ENCODE measurements around the gene ABCD3.

ABCD3 gene

DNA sequence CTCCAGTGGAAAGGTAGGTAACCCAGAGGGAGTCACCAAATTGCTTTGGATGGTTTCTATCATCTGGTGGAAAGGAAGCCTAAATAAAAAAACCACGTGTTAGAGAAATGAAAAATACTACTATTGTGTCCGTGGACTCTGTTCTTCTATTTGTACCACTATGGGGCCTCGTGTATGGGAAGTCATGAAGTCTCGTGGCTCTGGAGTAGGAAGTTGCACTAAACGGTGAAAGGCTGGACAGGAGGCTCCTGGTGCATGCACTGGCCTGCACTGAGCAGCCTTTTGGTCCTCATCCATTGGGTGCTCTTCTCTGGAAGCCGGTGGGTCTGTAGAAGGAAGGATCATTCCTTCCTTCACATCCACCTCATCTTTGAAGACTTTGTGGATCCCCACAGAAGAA, 106.3 kb downstream of the ABCD3 start:
- in situ Hi-C loops (cut with MboI; ENCODE audit: low sequenced_read_pairs, unreplicated experiment) = no loop called here
- TF ChIP-seq, protein P1, sequence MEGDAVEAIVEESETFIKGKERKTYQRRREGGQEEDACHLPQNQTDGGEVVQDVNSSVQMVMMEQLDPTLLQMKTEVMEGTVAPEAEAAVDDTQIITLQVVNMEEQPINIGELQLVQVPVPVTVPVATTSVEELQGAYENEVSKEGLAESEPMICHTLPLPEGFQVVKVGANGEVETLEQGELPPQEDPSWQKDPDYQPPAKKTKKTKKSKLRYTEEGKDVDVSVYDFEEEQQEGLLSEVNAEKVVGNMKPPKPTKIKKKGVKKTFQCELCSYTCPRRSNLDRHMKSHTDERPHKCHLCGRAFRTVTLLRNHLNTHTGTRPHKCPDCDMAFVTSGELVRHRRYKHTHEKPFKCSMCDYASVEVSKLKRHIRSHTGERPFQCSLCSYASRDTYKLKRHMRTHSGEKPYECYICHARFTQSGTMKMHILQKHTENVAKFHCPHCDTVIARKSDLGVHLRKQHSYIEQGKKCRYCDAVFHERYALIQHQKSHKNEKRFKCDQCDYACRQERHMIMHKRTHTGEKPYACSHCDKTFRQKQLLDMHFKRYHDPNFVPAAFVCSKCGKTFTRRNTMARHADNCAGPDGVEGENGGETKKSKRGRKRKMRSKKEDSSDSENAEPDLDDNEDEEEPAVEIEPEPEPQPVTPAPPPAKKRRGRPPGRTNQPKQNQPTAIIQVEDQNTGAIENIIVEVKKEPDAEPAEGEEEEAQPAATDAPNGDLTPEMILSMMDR (IDR thresholded peaks at IDR 0.05; ENCODE audit: borderline replicate concordance, control extremely low read depth, extremely low read depth, insufficient read depth, missing control alignments) = no peak

DNA sequence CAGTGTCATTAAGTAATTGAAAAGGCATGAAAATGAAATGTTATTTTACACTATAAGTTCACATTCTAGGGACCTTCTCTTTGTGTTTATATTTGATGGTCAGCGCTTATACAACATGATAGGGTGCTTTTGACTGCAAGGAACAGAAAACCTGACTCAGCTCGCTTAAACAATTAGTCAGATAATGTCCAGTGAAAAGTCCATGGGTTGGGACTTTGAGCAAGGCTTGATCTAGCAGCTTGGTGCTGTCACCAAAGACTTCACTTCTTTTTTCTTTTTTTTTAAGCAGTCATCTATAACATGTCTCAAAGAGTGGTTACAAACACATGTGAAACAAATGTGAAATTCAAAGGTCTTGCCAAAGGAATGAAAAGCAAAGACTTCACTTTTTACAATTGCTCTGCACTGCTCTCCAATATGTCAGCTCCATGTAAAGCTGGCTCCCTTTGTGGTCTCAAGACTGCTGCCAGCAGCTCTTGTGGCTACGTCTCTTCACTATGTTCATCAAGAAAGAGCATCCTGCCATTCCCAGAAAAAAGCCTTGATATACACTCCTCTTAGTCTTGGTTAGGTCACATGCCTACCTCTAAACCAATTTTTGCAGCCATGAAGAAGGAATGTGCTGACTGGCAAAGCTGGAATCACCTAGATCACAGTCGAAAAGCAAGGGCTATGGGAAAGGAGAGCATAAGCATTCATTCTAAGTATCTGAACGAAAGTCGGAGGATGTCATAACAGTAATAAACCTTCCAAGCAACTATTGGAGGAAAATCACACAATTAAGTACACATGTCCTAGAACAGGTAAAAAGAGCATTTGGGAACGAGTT, 108.2 kb downstream of the ABCD3 start:
- in situ Hi-C loops (cut with MboI; ENCODE audit: low sequenced_read_pairs, unreplicated experiment) = no loop called here

More for the DNA sequence above, 106.3 kb downstream of the ABCD3 start:
- DNase-seq (ENCODE audit: low spot score) = no peak

DNA sequence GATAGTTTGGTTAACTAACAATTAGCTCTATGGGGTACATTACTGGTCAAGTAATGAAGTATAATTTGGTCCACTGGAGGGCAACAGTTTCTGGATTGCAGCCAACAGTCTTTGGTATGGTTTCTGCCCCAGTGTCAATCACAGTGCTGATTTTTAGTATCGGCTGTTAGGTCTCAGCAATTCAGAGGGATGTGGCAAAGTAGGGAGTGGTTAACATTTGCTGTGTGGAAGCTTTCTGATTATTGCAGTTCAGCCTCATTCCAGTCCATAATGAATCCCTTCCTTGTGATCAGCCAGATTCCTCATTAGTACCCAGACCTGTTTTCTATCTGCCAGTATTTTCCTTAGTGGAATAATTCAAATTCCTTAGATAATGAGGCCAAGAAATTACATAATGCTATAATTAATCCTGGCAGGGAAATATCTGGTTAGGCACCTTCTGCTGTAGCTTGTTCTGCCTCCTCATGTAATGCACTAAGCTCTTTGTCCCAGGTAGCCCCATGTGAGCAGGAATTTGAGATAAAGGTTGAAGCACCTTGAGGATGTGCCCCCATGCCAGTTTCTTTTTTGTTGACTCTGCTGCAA, 109.3 kb downstream of the ABCD3 start:
- DNase-seq (ENCODE audit: low spot score) = no peak
- TF ChIP-seq, protein P1 (IDR thresholded peaks at IDR 0.05; ENCODE audit: borderline replicate concordance, control extremely low read depth, extremely low read depth, insufficient read depth, missing control alignments) = no peak
- in situ Hi-C loops (cut with MboI; ENCODE audit: low sequenced_read_pairs, unreplicated experiment) = no loop called here

More for the DNA sequence above, 108.2 kb downstream of the ABCD3 start:
- DNase-seq (ENCODE audit: low spot score) = no peak
- TF ChIP-seq, protein P1 (IDR thresholded peaks at IDR 0.05; ENCODE audit: borderline replicate concordance, control extremely low read depth, extremely low read depth, insufficient read depth, missing control alignments) = no peak

DNA sequence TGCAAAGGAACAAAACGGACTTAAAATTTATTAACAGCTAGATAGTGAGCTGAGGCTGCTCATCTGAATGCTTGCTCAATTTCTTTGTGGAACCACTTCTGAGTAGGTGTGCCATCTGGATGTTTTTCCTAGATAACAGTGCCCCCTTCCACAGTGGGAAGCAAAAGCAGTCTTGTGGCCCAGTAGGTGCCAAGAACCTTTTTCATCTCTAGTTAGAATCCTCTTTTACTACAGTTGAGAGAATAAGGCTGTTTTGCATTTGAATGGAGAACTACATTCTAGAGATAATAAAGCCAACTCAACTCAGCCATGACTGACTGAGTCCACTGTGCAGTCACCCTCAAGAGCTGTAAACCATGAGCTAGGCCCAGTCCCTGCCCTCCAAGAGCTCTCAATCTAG, 110.1 kb downstream of the ABCD3 start:
- DNase-seq (ENCODE audit: low spot score) = no peak
- in situ Hi-C loops (cut with MboI; ENCODE audit: low sequenced_read_pairs, unreplicated experiment) = no loop called here
- TF ChIP-seq, protein P1 (IDR thresholded peaks at IDR 0.05; ENCODE audit: borderline replicate concordance, control extremely low read depth, extremely low read depth, insufficient read depth, missing control alignments) = no peak

DNA sequence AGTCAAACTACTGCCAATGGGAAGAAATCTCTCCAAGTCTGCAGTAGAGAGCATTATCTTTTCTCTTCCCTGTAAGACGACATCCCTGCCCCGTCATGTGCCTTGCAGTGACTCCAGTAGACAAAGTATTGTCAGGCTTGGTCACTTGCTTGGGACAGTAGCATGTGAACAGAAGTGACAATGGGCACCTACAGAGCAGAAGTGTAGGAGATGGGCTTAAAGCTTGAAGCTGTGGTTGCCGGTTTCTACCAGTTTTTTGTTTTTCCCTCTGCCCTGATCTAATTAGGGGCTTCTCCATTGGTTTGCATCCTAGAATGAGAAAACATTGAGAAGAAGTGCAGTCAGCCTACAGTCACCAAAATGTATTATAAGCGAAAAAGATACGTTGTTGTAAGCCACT, 110.6 kb downstream of the ABCD3 start:
- in situ Hi-C loops (cut with MboI; ENCODE audit: low sequenced_read_pairs, unreplicated experiment) = no loop called here

DNA sequence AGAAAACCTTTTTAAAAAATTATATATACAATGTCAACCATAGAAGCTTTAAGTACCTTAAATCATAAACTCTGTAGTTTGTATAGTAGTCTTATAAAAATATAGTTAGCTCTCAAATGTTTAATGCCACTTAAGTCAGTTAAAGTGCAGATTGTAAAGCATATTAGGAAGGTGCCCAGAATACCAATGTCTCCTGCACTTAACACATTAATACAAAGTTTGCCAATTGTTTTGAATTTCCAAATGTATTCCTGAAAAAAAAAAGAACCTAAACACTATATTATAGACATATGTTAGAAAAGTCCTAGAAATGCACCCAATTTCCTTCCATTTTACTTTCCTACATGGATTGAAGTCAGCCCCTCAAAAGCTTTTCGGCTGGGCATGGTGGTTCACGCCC, 111.2 kb downstream of the ABCD3 start:
- in situ Hi-C loops (cut with MboI; ENCODE audit: low sequenced_read_pairs, unreplicated experiment) = no loop called here
- no peak for DNase-seq (ENCODE audit: low spot score)
- TF ChIP-seq, protein P1 (IDR thresholded peaks at IDR 0.05; ENCODE audit: borderline replicate concordance, control extremely low read depth, extremely low read depth, insufficient read depth, missing control alignments) = no peak

More for the DNA sequence above, 110.6 kb downstream of the ABCD3 start:
- TF ChIP-seq, protein P1 (IDR thresholded peaks at IDR 0.05; ENCODE audit: borderline replicate concordance, control extremely low read depth, extremely low read depth, insufficient read depth, missing control alignments) = no peak
- no peak for DNase-seq (ENCODE audit: low spot score)
